Type B pancreatic cell (in vitro differentiated cells): ENCODE results near the gene MAGI1. TPM values are rescaled to one million over a fixed set of nuclear protein-coding genes. Genes with fewer than 3 reads are reported as not detected.

ENCODE experiments used
- DNase-seq: peaks from one replicate; pipeline ENCODE4 v3.0.0; 2021; ENCODE audit warnings: mixed read lengths; ENCODE audit not compliant: unreplicated experiment; ENCODE audit errors: extremely low spot score
- H3K27ac Mint-ChIP-seq: 2 replicates; pipeline ENCODE4 v1.8.0; 2021; ENCODE audit warnings: mild to moderate bottlenecking, mixed read lengths
- H3K27me3 Mint-ChIP-seq: 2 replicates; pipeline ENCODE4 v1.8.0; 2021; ENCODE audit warnings: mixed read lengths
- H3K36me3 Mint-ChIP-seq: 2 replicates; pipeline ENCODE4 v1.8.0; 2021; ENCODE audit warnings: mixed read lengths
- H3K4me1 Mint-ChIP-seq: one replicate; pipeline ENCODE4 v1.8.0; 2021; ENCODE audit warnings: mixed read lengths; ENCODE audit not compliant: unreplicated experiment
- H3K4me3 Mint-ChIP-seq: 2 replicates; pipeline ENCODE4 v1.8.0; 2021; ENCODE audit warnings: mild to moderate bottlenecking, mixed read lengths
- H3K9me3 Mint-ChIP-seq: 2 replicates; pipeline ENCODE4 v1.8.0; 2021; ENCODE audit warnings: mixed read lengths
- CTCF ChIP-seq: fragments of 200-600 bp; sonication (generic); conservative IDR thresholded peaks from 2 replicates; pipeline ENCODE4 v1.5.0; 2021; ENCODE audit warnings: antibody characterized with exemption, mild to moderate bottlenecking
- total RNA-seq: library from RNA; stranded (reverse); gene quantifications from 2 replicates; pipeline ENCODE4 v1.2.1, GENCODE V29; 2021; ENCODE audit warnings: low replicate concordance

Gene MAGI1
- total RNA-seq, 1 donor from 2014 or later, result 53.1 TPM

- no peak overlapping the region for H3K4me3 Mint-ChIP-seq
- H3K36me3 Mint-ChIP-seq, result peaks cover 49% of the 10 kb centered on the region
- no peaks in the 10 kb centered on the region for H3K4me1 Mint-ChIP-seq
- no peaks in the 10 kb centered on the region for H3K27me3 Mint-ChIP-seq
- no peak for TF ChIP-seq CTCF
- no peak overlapping the region for H3K27ac Mint-ChIP-seq
- DNase-seq, result no peak
- no peaks in the 10 kb centered on the region for H3K9me3 Mint-ChIP-seq
Observed at GRCh38 chr3:65377637-65378036, 661.1 kb downstream of the MAGI1 start.

GRCh38 chr3:65376426-65376825 lies 662.3 kb downstream of the MAGI1 start:
- H3K36me3 Mint-ChIP-seq, result peaks cover 50% of the 10 kb centered on the region
- H3K27me3 Mint-ChIP-seq, result no peaks in the 10 kb centered on the region
- no peak overlapping the region for H3K27ac Mint-ChIP-seq
- DNase-seq, result no peak
- no peak for TF ChIP-seq CTCF
- H3K4me3 Mint-ChIP-seq, result no peak overlapping the region
- no peaks in the 10 kb centered on the region for H3K4me1 Mint-ChIP-seq
- no peaks in the 10 kb centered on the region for H3K9me3 Mint-ChIP-seq

DNA sequence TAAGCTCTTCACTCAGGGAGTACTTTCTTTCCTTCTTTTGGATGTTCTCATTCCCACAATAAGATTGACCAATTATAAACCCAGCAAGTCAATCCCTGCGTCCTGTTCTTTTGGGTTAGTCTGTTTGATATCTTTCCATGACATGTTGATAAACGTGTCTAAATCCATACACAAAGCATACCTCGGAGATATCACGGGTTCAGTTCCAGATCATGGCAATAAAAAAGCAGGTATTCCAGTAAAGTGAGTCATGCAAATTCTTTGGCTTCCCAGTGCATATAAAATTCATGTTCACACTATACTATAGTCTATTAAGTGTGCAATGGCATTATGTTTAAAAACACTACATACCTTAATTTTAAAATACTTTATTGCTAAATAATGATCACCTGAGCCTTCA lies 667.7 kb downstream of the MAGI1 start:
- no peak for TF ChIP-seq CTCF
- no peak for DNase-seq
- no peaks in the 10 kb centered on the region for H3K27me3 Mint-ChIP-seq
- no peak overlapping the region for H3K27ac Mint-ChIP-seq
- H3K4me3 Mint-ChIP-seq, result no peak overlapping the region
- H3K36me3 Mint-ChIP-seq, result peaks cover 24% of the 10 kb centered on the region
- no peaks in the 10 kb centered on the region for H3K4me1 Mint-ChIP-seq
- H3K9me3 Mint-ChIP-seq, result no peaks in the 10 kb centered on the region

GRCh38 chr3:65368866-65369265 lies 669.9 kb downstream of the MAGI1 start:
- no peak for DNase-seq

DNA sequence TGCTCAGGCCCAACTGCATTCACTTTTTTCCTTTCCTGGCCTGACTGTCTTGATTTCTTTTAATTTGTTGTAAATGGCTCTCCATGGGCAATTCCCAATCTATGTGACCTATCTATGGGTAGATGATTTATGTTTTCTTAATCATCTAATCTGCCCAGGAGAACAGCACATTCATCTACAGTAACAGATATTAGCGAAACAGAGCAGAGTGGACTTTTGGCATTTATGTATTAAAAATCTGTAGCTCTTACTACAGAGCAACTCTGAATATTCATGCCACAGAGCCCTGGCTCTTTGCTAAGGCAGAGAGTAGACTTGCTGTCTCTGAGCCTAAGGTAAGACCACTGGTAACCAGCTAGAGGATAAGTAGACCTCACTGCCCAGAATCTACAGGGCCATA lies 676.0 kb downstream of the MAGI1 start:
- Mint-ChIP-seq H3K4me3 (no peak overlapping the region), H3K27ac (no peak overlapping the region), H3K36me3 (peaks cover 49% of the 10 kb centered on the region), H3K4me1 (no peaks in the 10 kb centered on the region), H3K9me3 (no peaks in the 10 kb centered on the region), H3K27me3 (no peaks in the 10 kb centered on the region)
- no peak for TF ChIP-seq CTCF
- no peak for DNase-seq

More at GRCh38 chr3:65368866-65369265, 669.9 kb downstream of the MAGI1 start:
- no peaks in the 10 kb centered on the region for H3K27me3 Mint-ChIP-seq
- H3K4me1 Mint-ChIP-seq, result no peaks in the 10 kb centered on the region
- H3K36me3 Mint-ChIP-seq, result peaks cover 31% of the 10 kb centered on the region
- no peak overlapping the region for H3K4me3 Mint-ChIP-seq
- TF ChIP-seq CTCF, result no peak
- no peaks in the 10 kb centered on the region for H3K9me3 Mint-ChIP-seq
- no peak overlapping the region for H3K27ac Mint-ChIP-seq

DNA sequence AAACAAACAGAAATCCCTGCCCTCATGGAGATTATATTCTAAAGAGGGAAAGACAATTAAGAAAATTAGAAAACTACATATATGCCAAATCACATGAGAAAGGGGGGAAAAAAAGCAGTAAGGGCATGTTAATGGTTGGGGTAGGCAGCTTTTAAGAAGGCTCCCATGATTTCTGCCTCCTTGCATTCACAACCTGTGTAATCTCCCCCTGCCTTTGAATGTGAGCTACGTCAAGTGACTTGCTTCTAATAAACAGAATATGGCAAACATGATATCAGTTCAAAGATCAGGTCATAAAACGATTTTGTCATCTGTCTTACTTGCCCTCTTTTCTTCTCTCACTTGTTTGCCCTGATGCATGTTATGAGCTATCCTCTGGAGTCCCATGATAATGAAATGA lies 677.3 kb downstream of the MAGI1 start:
- Mint-ChIP-seq H3K4me1 (peaks cover 3% of the 10 kb centered on the region), H3K4me3 (no peak overlapping the region), H3K27ac (no peak overlapping the region), H3K27me3 (peaks cover 5% of the 10 kb centered on the region), H3K9me3 (no peaks in the 10 kb centered on the region), H3K36me3 (peaks cover 53% of the 10 kb centered on the region)
- no peak for TF ChIP-seq CTCF
- DNase-seq, result no peak
